ENCODE results near the gene ANKAR.

ANKAR gene, protein sequence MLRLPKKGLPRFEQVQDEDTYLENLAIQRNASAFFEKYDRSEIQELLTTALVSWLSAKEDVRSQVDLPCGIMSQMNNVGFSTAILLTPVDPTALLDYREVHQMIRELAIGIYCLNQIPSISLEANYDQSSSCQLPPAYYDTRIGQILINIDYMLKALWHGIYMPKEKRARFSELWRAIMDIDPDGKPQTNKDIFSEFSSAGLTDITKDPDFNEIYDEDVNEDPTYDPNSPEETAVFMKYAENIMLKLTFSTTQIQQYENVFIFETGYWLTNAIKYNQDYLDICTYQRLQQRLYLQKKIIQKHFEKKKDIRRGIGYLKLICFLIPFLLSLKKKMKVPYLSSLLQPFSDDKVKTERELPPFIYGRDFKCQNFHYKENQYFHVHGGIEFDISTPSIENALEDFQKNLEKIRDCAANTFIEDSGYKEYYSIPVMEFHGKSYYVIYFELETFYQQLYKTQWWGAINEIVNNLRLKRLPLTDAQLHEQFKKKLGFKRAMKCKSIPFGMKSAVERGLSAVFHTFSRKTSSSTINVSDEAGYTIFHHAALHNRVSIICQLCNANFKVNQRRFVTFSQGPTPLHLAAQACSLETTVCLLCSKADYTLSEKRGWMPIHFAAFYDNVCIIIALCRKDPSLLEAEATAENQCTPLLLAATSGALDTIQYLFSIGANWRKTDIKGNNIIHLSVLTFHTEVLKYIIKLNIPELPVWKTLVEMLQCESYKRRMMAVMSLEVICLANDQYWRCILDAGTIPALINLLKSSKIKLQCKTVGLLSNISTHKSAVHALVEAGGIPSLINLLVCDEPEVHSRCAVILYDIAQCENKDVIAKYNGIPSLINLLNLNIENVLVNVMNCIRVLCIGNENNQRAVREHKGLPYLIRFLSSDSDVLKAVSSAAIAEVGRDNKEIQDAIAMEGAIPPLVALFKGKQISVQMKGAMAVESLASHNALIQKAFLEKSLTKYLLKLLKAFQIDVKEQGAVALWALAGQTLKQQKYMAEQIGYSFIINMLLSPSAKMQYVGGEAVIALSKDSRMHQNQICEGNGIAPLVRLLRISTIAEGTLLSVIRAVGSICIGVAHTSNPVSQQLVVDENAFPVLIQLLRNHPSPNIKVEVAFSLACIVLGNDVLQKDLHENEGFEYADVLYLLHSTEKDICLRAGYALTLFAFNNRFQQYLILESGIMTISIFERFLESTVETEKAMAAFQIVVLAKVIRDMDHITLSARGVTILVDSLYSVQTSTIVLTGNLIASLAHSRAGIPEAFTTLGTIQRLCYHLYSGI (N-terminal part only)

DNA sequence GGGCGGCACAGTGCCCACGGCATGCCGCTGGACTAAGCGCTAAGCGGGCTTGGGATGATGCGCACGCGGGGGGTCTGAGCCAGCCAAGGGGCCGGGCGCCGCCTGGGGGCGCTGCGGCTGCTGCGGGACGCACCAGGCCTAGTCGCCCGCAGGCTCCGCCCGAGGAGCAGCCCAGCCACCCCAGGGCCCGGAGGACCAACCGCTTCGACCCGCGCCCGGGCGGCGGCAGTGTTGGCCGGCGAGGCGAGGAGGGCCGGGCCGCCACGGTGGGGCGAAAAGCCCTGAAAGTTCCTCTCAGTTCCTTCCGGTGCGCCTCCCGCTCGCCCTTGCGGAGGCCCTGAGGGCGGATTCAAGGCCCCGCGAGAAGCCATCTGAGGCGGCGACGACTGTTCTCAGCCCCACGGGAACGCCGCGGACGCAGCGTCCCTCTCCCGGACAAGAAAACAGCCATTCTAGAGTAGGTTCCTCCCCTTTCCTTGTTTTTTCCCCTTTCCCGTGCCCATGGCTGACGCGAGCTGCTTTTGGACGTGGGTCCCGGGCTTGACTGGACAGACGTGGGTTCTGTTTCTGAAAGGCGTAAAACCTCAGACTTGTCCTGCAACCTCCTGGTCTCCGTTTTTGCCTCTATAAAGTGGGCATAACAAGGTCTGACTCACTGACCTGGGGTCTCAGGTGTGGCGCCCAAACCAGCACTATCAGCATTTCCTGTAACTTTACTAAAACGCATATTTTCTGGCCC, at the start of gene ANKAR:
ANKAR (plus strand) TSS at position 297 of the 739 bp plus-strand sequence. CDS start 1,821 bp downstream, outside the sequence.
- in situ Hi-C loops (cut with MboI; ENCODE audit: low sequenced_read_pairs): loop anchor here (25.0 kb wide), 1 partner anchor 388 kb away; the partner anchor contains the start of gene MSTN

DNA sequence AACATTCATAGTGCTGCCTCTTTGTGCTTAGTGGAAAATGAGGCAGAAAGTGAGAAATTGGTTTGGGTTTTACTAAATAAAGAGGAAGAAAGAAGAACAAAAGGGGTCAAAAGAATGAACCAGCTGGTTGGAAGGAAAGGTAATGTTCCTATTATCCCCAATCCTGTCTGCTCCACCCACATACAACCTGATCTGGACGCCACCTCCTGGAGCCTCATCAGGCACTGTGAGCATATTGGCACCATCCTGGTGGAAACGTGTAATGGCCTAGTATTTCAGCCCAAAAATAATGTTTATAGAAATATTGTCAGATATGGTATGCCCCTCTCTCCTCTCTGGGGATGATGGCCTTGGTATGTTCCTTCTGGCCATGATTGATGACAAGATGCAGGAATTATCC, 48.8 kb upstream of the ANKAR start:
- in situ Hi-C loops (cut with MboI; ENCODE audit: low sequenced_read_pairs): no loop called here

DNA sequence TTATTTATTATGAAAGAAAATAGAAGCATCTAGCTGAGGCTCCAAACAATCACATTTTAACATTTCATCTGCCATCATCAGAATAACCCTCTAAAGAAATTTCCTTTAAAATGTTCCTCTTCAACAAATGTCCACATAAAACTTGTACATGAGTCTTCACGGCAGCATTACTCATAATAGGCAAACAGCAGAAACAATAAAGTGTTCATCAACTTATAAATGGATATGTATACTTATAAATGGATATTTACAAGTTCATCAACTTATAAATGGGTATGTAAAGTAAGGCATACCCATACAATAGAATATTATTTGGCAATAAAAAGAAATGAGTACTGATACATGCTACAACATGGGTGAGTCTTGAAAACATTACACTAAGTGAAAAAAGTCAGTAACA, 46.7 kb upstream of the ANKAR start:
- in situ Hi-C loops (cut with MboI; ENCODE audit: low sequenced_read_pairs): no loop called here

DNA sequence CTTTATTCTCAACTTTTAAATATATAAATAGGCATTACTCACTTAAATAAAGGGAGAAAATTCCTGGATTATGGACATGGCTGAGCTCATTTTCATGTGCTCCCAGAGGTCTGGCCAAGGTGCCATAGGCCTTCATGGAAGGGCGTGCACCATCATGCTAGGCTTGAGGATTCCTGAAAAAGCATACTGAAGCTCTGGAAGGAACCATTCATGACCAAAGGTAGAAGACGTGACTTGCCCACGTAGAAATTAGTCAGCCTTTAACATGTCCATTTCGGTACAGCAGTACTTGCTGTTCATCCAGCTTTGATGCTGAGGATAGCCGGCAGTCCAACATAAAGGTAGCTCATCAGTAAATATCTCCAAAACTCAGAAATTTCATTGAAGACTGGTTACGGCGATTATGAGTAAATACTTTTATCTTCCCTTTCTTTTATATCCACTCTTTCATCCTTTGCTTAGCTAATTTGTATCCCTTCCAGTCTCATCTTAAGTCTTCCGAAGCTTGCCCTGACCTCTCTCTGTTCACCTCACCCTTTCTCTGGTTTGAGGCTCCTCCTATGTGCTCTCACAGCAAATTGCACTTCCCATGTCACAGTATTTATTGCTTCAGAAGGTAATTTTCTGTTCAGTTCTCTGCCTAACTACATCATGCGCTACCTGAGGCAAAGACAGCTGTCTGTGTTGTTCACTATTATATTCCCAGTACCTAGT, 45.5 kb upstream of the ANKAR start:
- in situ Hi-C loops (cut with MboI; ENCODE audit: low sequenced_read_pairs): no loop called here

DNA sequence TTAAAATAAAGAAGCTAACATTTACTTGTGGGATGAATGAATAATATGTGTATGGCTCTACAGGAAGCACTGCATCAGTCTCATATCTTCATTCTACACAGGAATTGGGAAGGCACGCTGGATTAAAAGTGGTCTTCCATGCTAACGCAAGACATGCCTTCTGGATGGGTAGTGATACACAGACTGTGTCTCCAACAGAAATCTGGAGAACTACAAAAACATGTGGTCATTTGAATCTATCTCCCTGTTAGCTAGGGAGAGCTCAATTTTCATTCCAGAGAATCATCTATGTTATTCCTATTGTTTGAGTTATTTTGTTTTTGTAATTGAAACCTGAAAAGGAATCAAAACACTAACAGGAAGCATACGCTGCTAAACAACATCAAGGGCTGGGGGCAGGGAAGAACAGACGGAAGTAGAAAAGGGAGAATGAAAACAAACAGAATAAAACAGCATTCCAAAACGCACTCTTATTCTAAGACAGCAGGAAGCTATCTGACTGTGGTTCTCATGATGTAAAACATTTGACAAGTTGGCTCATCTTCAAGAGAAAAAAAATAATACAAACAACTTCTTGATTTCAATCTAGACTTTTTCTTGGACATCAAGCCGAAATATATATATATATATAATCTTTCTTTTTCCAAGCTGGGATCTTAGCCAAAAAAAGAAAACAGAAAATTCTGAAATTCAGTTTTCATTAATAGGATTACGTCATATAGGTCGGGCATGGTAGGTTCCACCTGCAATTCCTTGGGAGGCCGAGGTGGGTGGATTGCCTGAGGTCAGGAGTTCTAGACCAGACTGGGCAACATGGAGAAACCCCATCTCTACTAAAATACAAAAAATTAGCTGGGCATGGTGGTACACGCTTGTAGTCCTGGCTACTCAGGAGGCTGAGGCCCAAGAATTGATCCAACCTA, 44.7 kb upstream of the ANKAR start:
- in situ Hi-C loops (cut with MboI; ENCODE audit: low sequenced_read_pairs): no loop called here

DNA sequence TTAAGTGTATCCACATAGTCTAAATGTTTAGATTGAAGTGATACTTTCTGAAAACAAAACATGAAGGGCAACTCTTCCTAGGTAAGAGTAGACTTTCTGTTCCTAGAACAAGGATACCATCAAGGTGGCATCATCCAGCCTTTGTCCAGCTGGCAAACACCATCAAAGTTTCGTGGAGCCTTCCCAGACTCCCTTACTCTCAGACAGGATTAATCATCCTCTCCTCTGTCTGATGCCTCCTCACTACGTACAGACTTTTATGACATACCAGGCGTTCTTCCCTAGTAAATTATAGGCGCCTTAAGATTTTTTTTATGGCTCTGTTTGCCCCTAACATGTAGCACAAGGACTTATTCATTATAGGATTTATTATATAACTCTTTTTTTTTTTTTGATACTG, 42.6 kb upstream of the ANKAR start:
- in situ Hi-C loops (cut with MboI; ENCODE audit: low sequenced_read_pairs): no loop called here

DNA sequence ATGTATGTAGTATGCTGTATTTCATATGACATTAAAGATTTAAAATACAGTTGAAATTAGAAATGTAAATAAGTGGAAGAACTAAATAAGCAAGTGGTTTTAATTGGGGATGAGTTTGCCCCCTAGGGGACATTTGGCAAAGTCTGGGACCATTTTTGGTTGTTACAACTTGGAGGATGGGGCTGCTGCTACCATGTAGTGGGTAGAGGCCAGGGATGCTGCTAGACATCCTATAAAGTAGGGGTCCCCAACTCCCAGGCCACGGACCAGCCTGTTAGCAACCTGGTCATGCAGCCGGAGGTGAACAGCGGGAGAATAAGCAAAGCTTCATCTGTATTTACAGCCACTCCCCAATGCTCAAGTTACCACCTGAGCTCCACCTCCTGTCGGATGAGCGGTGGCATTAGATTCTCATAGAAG, 41.1 kb upstream of the ANKAR start:
- in situ Hi-C loops (cut with MboI; ENCODE audit: low sequenced_read_pairs): no loop called here

DNA sequence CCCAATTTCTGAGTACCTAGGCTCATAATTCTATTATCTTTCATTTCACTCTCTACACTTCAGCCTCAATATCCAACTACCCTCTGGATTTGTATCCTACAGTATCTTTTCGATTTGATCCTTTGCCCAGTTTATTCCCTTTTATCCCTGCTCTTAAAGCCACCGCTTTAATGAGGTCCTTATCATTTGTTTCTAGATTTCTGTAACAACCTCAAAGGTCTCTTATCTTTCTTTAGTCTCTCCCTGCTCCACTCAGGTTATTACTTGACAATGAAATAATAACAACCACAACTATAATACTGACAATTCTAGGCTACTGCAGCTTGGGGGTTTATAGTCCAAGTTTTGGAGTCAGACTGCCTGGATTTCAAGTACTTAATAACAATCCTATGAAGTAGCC, 39.1 kb upstream of the ANKAR start:
- in situ Hi-C loops (cut with MboI; ENCODE audit: low sequenced_read_pairs): no loop called here

DNA sequence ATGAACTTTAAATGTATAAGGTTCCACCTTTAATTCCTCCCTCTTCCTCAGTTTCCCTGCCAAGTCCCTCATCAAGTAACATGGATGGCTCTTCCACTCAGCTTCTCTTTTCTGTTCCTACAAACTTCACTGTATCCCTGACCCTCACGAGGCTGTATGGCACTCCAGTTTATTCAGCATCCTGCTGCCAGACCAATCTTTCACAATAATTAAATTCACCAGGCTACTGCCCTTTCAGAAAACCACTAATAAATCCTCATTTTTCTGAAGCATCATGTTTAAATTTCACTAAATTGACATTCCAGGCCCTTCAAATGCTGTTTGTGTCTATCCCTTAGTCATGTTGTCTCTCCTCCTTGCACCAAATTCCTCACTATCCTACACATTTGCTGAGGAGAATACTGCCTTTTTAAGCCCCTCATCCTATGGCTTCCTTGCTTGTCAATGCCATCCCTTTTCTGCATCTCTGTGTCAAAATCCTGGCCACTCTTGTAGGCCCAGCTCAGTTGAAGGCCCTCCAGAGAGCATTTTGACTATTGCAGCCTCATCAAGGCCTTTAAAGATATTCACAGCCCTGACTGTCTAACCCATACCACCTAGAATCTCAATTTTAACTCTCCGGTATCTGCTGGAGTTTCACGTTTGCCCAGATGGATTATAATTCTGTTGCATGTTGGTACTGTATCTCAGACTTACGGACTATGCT, 36.0 kb upstream of the ANKAR start:
- in situ Hi-C loops (cut with MboI; ENCODE audit: low sequenced_read_pairs): no loop called here

DNA sequence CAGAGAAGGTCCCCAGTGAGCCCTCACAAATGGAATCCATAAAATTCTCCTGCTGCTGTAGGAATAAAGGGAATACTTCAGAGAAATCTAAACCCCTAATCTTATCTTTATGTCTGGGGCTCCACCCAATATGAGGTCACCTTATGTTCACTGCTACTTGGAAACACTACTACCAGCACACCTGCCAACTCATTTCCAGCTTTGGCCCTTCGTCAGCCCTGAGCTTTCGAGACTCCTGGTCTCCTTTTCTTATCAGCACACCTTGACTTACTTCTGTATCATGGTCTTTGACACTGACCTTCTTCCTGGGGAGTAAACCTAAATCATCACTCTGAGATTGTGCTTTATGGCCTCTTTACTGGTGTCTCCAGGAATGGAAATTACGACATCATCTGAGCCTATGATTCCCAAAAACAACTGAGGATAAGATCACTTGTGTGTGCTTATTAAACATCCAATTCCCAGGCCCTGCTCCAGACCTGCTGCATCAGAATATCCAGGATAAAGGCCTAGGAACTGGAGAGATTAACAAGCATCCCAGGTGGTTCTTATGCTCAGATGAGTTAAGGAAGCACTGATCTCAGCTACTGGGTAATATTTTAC, 35.4 kb upstream of the ANKAR start:
- in situ Hi-C loops (cut with MboI; ENCODE audit: low sequenced_read_pairs): no loop called here

DNA sequence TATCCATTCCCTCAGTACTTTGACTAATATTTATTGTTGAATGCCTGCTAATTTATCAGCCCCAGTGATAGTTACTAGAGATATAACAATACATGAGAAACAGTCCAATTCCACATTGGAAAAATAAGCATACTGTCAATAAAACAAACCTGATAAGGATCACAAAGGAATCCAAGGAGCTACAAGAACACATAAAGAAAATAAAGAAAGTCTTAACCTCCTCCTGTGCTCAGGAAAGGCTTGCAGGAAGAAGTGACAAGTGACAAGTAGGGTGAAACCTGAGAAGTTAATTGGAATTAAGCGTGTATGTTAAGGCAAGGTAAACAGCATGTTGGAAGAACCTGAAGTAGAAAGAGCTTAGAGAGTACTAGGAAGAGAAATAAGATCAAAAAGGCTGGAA, 33.5 kb upstream of the ANKAR start:
- in situ Hi-C loops (cut with MboI; ENCODE audit: low sequenced_read_pairs): no loop called here

DNA sequence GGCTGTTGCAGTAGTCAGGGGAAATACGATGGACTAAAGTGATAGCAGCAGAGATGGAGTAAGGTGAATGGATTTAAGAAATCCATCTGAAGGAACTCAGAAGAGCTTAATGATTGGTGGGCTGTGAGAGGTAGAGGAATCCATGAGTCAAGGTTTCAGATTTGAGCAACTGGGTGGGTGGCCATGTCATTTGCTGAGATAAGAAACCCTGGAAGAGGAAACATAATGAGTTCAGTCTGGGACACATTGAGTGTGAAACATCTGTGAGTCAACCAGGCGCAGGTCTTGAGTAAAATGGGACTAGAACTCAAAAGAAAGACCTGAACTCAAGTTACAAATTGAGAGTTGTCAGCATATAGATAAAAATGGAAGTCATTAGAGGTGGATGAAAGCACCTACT, 32.9 kb upstream of the ANKAR start:
- in situ Hi-C loops (cut with MboI; ENCODE audit: low sequenced_read_pairs): no loop called here

DNA sequence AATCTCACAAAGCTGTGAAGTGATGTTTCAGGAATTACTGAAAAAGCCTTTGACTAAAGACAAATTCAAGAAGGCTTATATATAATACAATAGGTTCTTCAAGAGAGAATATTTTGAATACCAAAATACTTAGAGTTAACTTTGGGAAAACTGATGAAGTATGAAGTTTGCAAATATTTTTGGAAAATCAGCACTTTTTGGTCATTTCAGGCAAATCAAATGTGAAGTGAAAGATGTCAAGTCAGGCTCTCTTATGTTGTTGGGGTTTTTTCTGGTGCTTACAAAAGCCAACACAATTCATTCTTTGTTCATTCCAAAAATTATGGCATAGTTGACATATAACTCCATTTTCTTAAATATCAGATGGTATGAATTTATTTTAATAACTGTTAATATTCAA, 27.9 kb upstream of the ANKAR start:
- in situ Hi-C loops (cut with MboI; ENCODE audit: low sequenced_read_pairs): no loop called here

DNA sequence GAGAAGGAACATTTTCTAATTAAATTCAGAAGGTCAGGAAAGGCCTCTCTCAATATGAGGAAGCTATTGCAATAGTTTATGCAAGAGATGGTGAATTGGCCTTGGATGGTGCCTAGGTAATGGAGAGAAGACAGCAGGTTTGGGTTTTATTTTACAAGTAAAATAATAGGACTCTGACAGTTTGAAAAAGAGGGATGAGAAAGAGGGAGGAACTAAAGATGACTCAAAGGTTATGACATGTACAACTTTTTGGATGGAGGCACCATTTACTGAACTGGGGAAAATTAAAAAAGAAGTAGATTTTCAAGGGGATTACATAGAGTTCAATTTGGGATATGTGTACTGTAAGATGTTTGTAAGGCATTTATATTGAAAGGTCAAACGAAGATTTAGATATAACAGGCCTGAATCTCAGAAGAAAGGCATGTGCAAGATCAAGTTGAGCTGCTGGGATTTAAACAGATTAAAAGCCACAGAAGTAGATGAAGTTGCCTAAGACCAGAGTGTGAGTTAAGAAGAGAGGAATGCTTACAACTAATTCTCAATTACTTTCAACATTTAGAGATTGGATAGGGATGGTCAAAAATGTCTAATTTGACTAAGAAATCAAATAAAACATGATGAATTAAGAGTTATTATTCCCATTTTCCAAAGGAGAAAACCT, 25.5 kb upstream of the ANKAR start:
- in situ Hi-C loops (cut with MboI; ENCODE audit: low sequenced_read_pairs): no loop called here

DNA sequence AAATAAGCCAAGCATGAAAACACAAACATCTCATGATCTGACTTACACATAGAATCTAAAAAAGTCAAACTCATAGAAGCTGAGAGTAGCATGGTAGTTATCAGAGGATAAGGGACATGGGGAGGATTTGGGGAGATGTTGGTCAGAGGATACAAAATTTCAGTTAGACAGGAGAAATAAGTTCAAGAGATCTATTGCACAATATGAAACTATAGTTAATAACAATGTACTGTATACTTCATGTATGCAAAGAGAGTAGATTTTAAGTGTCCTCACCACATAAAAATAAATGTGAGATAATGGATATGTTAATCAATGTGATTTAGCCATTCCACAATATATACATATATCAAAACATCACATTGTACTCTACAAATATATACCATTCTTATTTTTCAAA, 23.2 kb upstream of the ANKAR start:
- in situ Hi-C loops (cut with MboI; ENCODE audit: low sequenced_read_pairs): loop anchor here (25.0 kb wide), 1 partner anchor 411 kb away; the partner anchor contains the start of gene MSTN

DNA sequence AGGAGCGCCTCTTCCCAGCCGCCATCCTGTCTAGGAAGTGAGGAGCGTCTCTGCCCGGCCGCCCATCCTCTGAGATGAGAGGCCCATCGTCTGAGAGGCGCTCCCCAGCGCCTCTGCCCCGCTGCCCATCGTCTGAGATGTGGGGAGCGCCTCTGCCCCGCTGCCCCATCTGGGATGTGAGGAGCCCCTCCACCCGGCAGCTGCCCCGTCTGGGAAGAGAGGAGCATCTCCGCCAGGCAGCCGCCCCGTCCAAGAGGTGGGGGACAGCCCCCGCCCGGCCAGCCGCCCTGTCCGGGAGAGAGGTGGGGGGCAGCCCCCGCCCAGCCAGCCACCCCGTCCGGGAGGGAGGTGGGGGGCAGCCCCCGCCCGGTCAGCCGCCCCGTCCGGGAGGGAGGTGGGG, 21.0 kb upstream of the ANKAR start:
- in situ Hi-C loops (cut with MboI; ENCODE audit: low sequenced_read_pairs): loop anchor here (25.0 kb wide), 1 partner anchor 409 kb away; the partner anchor contains the start of gene MSTN

DNA sequence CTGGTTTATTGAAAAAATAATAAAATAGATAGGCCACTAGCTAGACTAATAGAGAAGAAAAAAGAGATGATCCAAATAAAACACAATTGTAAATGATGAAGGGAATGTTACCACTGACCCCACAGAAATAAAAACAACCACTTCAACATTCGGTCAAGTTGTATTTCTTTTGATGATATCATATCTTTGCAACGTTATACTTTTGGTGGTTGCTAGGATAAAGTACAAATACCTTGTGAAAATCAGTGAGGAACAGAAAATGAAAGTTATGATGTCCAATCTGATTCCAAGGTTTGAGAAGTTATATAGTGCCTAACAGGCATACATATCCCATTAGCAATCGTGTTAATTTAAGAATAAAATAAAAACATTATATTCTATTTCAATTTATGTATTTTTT, 19.8 kb upstream of the ANKAR start:
- in situ Hi-C loops (cut with MboI; ENCODE audit: low sequenced_read_pairs): loop anchor here (25.0 kb wide), 1 partner anchor 408 kb away; the partner anchor contains the start of gene MSTN

Data from HL-60/S4 (cell line).